K562 (cell line): Measurements from ENCODE around the gene STPG4. TPM values are rescaled to one million over a fixed set of nuclear protein-coding genes. Genes with fewer than 3 reads are reported as not detected.
A peak's percentile ranks its signal among the peaks of the same experiment; 100 is the strongest.

ENCODE experiments used
- ATAC-seq: fragments of 200-7000 bp; cut with Tn5 transposase; 3 replicates; pipeline ENCODE4 v1.9.1; 2020; ENCODE audit warnings: moderate library complexity
- BruUV-seq: library from RNA; stranded (reverse); fragments of 400-500 nt; replicated peaks from 2 replicates; lab custom pipeline; 2021; lab: Mats Ljungman, UMichigan
- CTCF ChIA-PET: fragments of 300-600 bp; formaldehyde crosslinking; extraction: SDS; loops from one replicate; lab custom pipeline; 2021; ENCODE audit warnings: low intra/inter-chr PET ratio; lab: Yijun Ruan, JAX
- POLR2A ChIA-PET: fragments of 300-600, 350-650 bp; sonication (Branson Sonifier 250); formaldehyde crosslinking; extraction: SDS; loops from one replicate; lab custom pipeline; 2021; ENCODE audit warnings: antibody characterized with exemption, inconsistent platforms; lab: Yijun Ruan, JAX
- DNase-seq, 4 experiments: peaks; one replicate each; pipeline versions ENCODE4 v3.0.0 to v3.0.0-alpha.2; 2011 to 2018; ENCODE audit warnings: low spot score in 3 of 4, mixed read lengths in 3 of 4; ENCODE audit errors: extremely low read depth in 1 of 4
- FAIRE-seq: peaks from 2 replicates; lab custom pipeline; 2011; peaks lifted over from hg19 to GRCh38; lab: Jason Lieb, UNC
- H2AFZ ChIP-seq: 2 replicates; pipeline ENCODE4 v1.6.0; 2011; ENCODE audit warnings: low read depth, low read length, control low read depth, inconsistent platforms
- H3K27ac ChIP-seq: fragments of 200-600 bp; 3 replicates; pipeline ENCODE4 v1.8.0; 2011; ENCODE audit warnings: low read depth, mild to moderate bottlenecking, control low read depth, inconsistent platforms, low read length, moderate library complexity, mixed read lengths; ENCODE audit errors: extremely low read depth
- H3K27me3 ChIP-seq, 2 experiments: fragments of 300-600 bp in 1 of 2; 2 replicates in 1 of 2; 3 replicates in 1 of 2; pipeline versions ENCODE4 v1.6.0 to v1.8.0; 2011; ENCODE audit warnings: inconsistent platforms in 2 of 2, low read length in 2 of 2, mild to moderate bottlenecking in 1 of 2, mixed read lengths in 1 of 2, moderate library complexity in 1 of 2; ENCODE audit not compliant: control insufficient read depth in 2 of 2, insufficient read depth in 2 of 2
- H3K36me3 ChIP-seq: fragments of 300-600 bp; 3 replicates; pipeline ENCODE4 v1.8.0; 2011; ENCODE audit warnings: mild to moderate bottlenecking, low read length, inconsistent platforms; ENCODE audit not compliant: control insufficient read depth, insufficient read depth
- H3K4me1 ChIP-seq, 2 experiments: fragments of 200-600 bp in 1 of 2; replicated peaks in 1 of 2; 2 replicates in 1 of 2; 3 replicates in 1 of 2; pipeline versions ENCODE4 v1.5.1 to v1.8.0; 2011; ENCODE audit warnings: inconsistent platforms in 2 of 2, low read length in 2 of 2, mild to moderate bottlenecking in 1 of 2, mixed read lengths in 1 of 2, moderate library complexity in 1 of 2; ENCODE audit not compliant: control insufficient read depth in 2 of 2, insufficient read depth in 2 of 2
- H3K4me2 ChIP-seq: 2 replicates; pipeline ENCODE4 v1.6.1; 2011; ENCODE audit warnings: low read length, control low read depth, inconsistent platforms, mixed read lengths; ENCODE audit not compliant: insufficient read depth
- H3K4me3 ChIP-seq: fragments of 200-600 bp; sonication (generic), shearing (Covaris generic); 2 replicates; pipeline ENCODE4 v1.5.1; 2016; ENCODE audit warnings: control low read depth, inconsistent platforms
- H3K79me2 ChIP-seq: fragments of 200-600 bp; 3 replicates; pipeline ENCODE4 v1.8.0; 2011; ENCODE audit warnings: low read length, inconsistent platforms; ENCODE audit not compliant: control insufficient read depth, insufficient read depth
- H3K9ac ChIP-seq, 2 experiments: 2 replicates each; pipeline versions ENCODE4 v1.6.0 to v1.6.1; 2011; ENCODE audit warnings: low read depth in 2 of 2, low read length in 2 of 2, control low read depth in 1 of 2, inconsistent platforms in 1 of 2, mild to moderate bottlenecking in 1 of 2, mixed read lengths in 1 of 2; ENCODE audit not compliant: insufficient read depth in 1 of 2
- H3K9me1 ChIP-seq: one replicate; pipeline ENCODE4 v1.6.0; 2011; ENCODE audit warnings: inconsistent platforms, mild to moderate bottlenecking, low read length, moderate library complexity; ENCODE audit not compliant: control insufficient read depth, insufficient read depth
- H3K9me3 ChIP-seq: replicated peaks from 2 replicates; pipeline ENCODE4 v1.5.1; 2011; ENCODE audit warnings: low read depth, low read length, inconsistent platforms; ENCODE audit not compliant: control insufficient read depth, insufficient read depth
- H4K20me1 ChIP-seq: replicated peaks from 2 replicates; pipeline ENCODE4 v1.6.1; 2011; ENCODE audit warnings: low read length, inconsistent platforms, mixed read lengths; ENCODE audit not compliant: control insufficient read depth, insufficient read depth
- ELF2 ChIP-seq: fragments of 250-450 bp; sonication (Bioruptor Pico); IDR thresholded peaks from 2 replicates; pipeline ENCODE4 v1.5.0; 2021; ENCODE audit warnings: mild to moderate bottlenecking
- MIER1 ChIP-seq: fragments of 450-650 bp; IDR thresholded peaks from 2 replicates; pipeline ENCODE4 v1.6.1; 2016; ENCODE audit warnings: antibody characterized with exemption, mild to moderate bottlenecking, low read depth
- ZBTB7A ChIP-seq: IDR thresholded peaks from 2 replicates; pipeline ENCODE4 v1.6.1; 2011; ENCODE audit warnings: low read depth, mild to moderate bottlenecking, low read length, moderate library complexity, borderline replicate concordance; ENCODE audit not compliant: control insufficient read depth
- ZNF263 ChIP-seq: sonication (generic); formaldehyde crosslinking; IDR thresholded peaks from 2 replicates; pipeline ENCODE4 v1.8.0; 2022; ENCODE audit warnings: mild to moderate bottlenecking, missing genetic modification reagents, borderline replicate concordance
- ZNF408 ChIP-seq: fragments of 250-450 bp; sonication (Bioruptor Pico); IDR thresholded peaks from 2 replicates; pipeline ENCODE4 v1.4.0; 2020; ENCODE audit warnings: low read depth, mild to moderate bottlenecking, moderate library complexity
- WGBS: fragments of 100-300 bp; shearing (Covaris generic); methylation state at CpG from one replicate; pipeline ENCODE4 v1.1.6; 2016; ENCODE audit warnings: low coverage, mixed read lengths; ENCODE audit not compliant: insufficient coverage; ENCODE audit errors: missing lambda C conversion rate; 5-methylcytosine and 5-hydroxymethylcytosine counted together
- in situ Hi-C: fragments of 300-500 bp; cut with MboI; formaldehyde crosslinking; loops from 4 replicates; pipeline ENCODE4 v1.15.0; 2018; ENCODE audit warnings: inconsistent platforms, mixed read lengths
- intact Hi-C: fragments of 100-400 bp; cut with micrococcal nuclease; formaldehyde crosslinking; loops from 2 replicates; pipeline ENCODE4 v1.14.2; 2022
- polyA plus RNA-seq, 8 experiments: library from polyadenylated mRNA; depleted of rRNA in 4 of 8; stranded (reverse) in 5 of 8; unstranded in 3 of 8; fragments of >200 nt; fragmentation: Nextera tagmentation in 2 of 8; fragmentation: Illumina TruSeq in 1 of 8; extraction: Ambion mirVana in 2 of 8; extraction: Trizol in 1 of 8; gene quantifications; 2 replicates each; pipeline versions ENCODE4 v1.2.1 to v1.2.3, GENCODE V29; 2011 to 2014; ENCODE audit warnings: inconsistent platforms in 1 of 8, missing spikeins in 1 of 8
- total RNA-seq, 7 experiments: library from RNA; depleted of rRNA in 6 of 7; stranded (reverse); fragments of >200 nt in 6 of 7; fragmentation: Illumina TruSeq in 2 of 7; extraction: Trizol in 2 of 7; gene quantifications; 2 replicates each; pipeline versions ENCODE4 v1.2.1 to v1.2.3, GENCODE V29; 2011 to 2021; ENCODE audit warnings: low replicate concordance in 1 of 7
- TF ChIP-seq, protein P1 (sequence below), 2 experiments: IDR thresholded peaks; 2 replicates each; pipeline ENCODE4 v1.6.1; 2011; ENCODE audit warnings: borderline replicate concordance in 1 of 2, control low read depth in 1 of 2, low read depth in 1 of 2, low read length in 1 of 2, mild to moderate bottlenecking in 1 of 2, mixed read lengths in 1 of 2, moderate library complexity in 1 of 2; ENCODE audit not compliant: insufficient read depth in 1 of 2, insufficient read length in 1 of 2, poor library complexity in 1 of 2, severe bottlenecking in 1 of 2; ENCODE audit errors: extremely low read depth in 1 of 2
- TF ChIP-seq, protein P2 (sequence below): sonication (generic); formaldehyde crosslinking; IDR thresholded peaks from 2 replicates; pipeline ENCODE4 v1.8.0; 2023; ENCODE audit warnings: mild to moderate bottlenecking, missing genetic modification reagents
- TF ChIP-seq, protein P3 (sequence below): sonication (generic); formaldehyde crosslinking; IDR thresholded peaks from 2 replicates; pipeline ENCODE4 v1.9.0; 2022; ENCODE audit warnings: mild to moderate bottlenecking, missing genetic modification reagents
- TF ChIP-seq, protein P4 (sequence below): conservative IDR thresholded peaks from 2 replicates; pipeline ENCODE4 v1.6.1; 2011; ENCODE audit warnings: low read depth, mild to moderate bottlenecking, low read length; ENCODE audit not compliant: control insufficient read depth

STPG4 gene
- total and polyA plus RNA-seq, 9 of the 15 experiments (the other 6 are each of a cell fraction or from before 2014, with no cell fraction given): 0.10 to 0.68 (median 0.22) TPM; not detected in 6

DNA sequence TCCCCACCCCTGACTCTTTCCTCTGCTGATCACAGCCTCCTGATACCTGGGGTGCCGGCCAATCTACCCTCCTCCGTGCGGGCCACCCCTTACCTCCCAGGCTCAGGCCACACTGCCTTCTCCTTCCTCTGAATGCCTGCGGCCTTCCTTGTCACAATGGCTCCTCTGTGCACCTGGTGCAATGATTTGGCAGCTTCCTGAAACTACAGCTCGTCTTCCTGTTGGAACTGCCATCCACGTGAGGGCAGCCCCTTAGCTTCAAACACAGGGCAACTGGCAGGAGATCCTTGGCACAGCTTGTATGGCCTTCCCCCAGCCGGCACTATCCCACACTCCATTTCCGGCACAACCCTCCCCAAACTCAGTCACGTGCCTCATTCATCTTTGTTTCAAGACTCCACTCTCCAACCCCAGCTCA is 69.0 kb downstream of the STPG4 start:
- BruUV-seq: no TSS peak
- H3K4me2 ChIP-seq: no peak overlapping the region

More for the DNA sequence above, 69.0 kb downstream of the STPG4 start:
- ChIA-PET POLR2A (interaction anchor here (0.7 to 1.2 kb wide), 3 partner anchors 9 to 237 kb away, joined by 3 to 4 read pairs (median 3); no protein-coding TSS in a partner anchor), CTCF (no interaction called here)
- Histone ChIP-seq H3K9me3 (no peaks in the 10 kb centered on the region), H3K36me3 (no peaks in the 10 kb centered on the region), H4K20me1 (no peaks in the 10 kb centered on the region; the same call in 1 of the 2 replicates), H3K27ac (no peak overlapping the region), H3K4me3 (no peak overlapping the region), H3K9me1 (no peaks in the 10 kb centered on the region), H3K9ac (peak overlapping the region in 1 of 2 experiments; percentile 57; a peak in 1 of 4 replicates), H3K79me2 (no peaks in the 10 kb centered on the region), H2AFZ (peak overlapping the region; percentile 53), H3K27me3 (no peaks in the 10 kb centered on the region), H3K4me1 (peaks cover 20 to 24% of the 10 kb centered on the region in 2 experiments)
- in situ Hi-C loops: no loop called here
- DNase-seq (no peak), ATAC-seq (no peak), FAIRE-seq (no peak)
- 36% methylated on average over 8 of the region's 9 CpGs for WGBS
- intact Hi-C loops: no loop called here
- TF ChIP-seq MIER1: no peak
- TF ChIP-seq, protein P1, sequence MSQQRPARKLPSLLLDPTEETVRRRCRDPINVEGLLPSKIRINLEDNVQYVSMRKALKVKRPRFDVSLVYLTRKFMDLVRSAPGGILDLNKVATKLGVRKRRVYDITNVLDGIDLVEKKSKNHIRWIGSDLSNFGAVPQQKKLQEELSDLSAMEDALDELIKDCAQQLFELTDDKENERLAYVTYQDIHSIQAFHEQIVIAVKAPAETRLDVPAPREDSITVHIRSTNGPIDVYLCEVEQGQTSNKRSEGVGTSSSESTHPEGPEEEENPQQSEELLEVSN (IDR thresholded peaks at IDR 0.05; ENCODE audit: borderline replicate concordance in 1 of 2, extremely low read depth in 1 of 2, insufficient read depth in 1 of 2, insufficient read length in 1 of 2, low read depth in 1 of 2, low read length in 1 of 2, poor library complexity in 1 of 2, severe bottlenecking in 1 of 2): no peak
- no peak for TF ChIP-seq ELF2 (CRISPR knock-in tag)
- 0 out of 2 replicates have a peak, but pooled peaks have one; percentile 5 for TF ChIP-seq ZBTB7A
- TF ChIP-seq, protein P2, sequence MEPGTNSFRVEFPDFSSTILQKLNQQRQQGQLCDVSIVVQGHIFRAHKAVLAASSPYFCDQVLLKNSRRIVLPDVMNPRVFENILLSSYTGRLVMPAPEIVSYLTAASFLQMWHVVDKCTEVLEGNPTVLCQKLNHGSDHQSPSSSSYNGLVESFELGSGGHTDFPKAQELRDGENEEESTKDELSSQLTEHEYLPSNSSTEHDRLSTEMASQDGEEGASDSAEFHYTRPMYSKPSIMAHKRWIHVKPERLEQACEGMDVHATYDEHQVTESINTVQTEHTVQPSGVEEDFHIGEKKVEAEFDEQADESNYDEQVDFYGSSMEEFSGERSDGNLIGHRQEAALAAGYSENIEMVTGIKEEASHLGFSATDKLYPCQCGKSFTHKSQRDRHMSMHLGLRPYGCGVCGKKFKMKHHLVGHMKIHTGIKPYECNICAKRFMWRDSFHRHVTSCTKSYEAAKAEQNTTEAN (CRISPR knock-in tag): no peak
- TF ChIP-seq, protein P3, sequence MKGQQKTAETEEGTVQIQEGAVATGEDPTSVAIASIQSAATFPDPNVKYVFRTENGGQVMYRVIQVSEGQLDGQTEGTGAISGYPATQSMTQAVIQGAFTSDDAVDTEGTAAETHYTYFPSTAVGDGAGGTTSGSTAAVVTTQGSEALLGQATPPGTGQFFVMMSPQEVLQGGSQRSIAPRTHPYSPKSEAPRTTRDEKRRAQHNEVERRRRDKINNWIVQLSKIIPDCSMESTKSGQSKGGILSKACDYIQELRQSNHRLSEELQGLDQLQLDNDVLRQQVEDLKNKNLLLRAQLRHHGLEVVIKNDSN (CRISPR knock-in tag): peak; percentile 5; the same call in 1 of the 2 replicates
- TF ChIP-seq, protein P4, sequence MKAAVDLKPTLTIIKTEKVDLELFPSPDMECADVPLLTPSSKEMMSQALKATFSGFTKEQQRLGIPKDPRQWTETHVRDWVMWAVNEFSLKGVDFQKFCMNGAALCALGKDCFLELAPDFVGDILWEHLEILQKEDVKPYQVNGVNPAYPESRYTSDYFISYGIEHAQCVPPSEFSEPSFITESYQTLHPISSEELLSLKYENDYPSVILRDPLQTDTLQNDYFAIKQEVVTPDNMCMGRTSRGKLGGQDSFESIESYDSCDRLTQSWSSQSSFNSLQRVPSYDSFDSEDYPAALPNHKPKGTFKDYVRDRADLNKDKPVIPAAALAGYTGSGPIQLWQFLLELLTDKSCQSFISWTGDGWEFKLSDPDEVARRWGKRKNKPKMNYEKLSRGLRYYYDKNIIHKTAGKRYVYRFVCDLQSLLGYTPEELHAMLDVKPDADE: no peak
- TF ChIP-seq ZNF408 (CRISPR knock-in tag): no peak
- TF ChIP-seq ZNF263 (CRISPR knock-in tag): no peak
